ENCODE results near the gene NDUFAF2.

Gene NDUFAF2

DNA sequence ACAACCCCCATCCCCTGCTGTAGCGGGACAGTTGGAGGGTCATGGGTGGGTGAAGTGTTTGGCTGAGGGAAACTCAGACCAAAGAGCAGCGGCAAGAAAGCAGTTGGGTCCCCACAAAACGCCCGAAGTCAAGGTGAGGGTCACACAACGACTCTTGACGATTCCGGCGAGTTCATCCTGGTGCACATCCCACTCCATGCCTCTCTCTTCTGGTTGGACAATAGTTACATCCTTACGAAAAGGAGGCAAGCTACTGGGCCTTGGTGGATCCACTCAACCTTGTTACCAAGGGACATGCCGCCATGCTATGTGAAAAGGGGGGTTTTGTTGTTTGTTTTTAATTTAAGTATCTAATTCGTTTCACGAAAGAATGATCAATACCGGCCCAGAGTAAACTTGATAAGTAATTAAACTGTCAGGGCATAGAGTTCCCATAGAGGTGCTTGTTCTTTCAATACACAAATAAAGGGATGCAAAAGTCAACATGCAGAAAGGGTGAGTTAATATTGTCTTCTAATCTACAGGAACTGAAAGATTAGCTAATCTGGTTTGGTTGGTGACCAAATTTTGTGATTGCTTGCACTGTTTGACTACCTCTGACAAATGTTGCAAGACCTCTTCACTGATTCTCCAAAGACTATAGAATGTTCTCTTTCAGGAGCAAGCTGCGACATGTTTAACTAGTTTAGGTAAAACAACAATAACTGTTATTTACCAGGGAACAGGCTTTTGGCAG is 218.0 kb downstream of the NDUFAF2 start:
- Histone ChIP-seq H3K4me2 (ENCODE audit: insufficient read depth, low read length) (peak overlapping the region; percentile 63), H3K4me1 (ENCODE audit: insufficient read depth, low read length) (peaks cover 20% of the 10 kb centered on the region), H3K9me3 (ENCODE audit: insufficient read depth, low read length, severe bottlenecking) (no peaks in the 10 kb centered on the region), H2AFZ (ENCODE audit: low read depth, low read length) (peak overlapping the region; percentile 94), H3K27me3 (ENCODE audit: insufficient read depth, low read length, poor library complexity) (no peaks in the 10 kb centered on the region), H3K27ac (ENCODE audit: low read length) (peak overlapping the region; percentile 85), H4K20me1 (ENCODE audit: insufficient read depth, low read length) (no peaks in the 10 kb centered on the region), H3K36me3 (ENCODE audit: insufficient read depth, low read length) (peaks cover 10% of the 10 kb centered on the region), H3K4me3 (ENCODE audit: low read depth in 1 of 2, low read length in 2 of 2) (peak overlapping the region; percentile 26 to 80; a peak in 2 of 4 replicates), H3K9ac (ENCODE audit: low read depth, low read length) (peak overlapping the region; percentile 86), H3K79me2 (ENCODE audit: insufficient read depth, low read length) (peaks cover 23% of the 10 kb centered on the region)
- no peak for DNase-seq
- no peak for ATAC-seq (ENCODE audit: insufficient read depth, low read depth)
- TF ChIP-seq, protein P1, sequence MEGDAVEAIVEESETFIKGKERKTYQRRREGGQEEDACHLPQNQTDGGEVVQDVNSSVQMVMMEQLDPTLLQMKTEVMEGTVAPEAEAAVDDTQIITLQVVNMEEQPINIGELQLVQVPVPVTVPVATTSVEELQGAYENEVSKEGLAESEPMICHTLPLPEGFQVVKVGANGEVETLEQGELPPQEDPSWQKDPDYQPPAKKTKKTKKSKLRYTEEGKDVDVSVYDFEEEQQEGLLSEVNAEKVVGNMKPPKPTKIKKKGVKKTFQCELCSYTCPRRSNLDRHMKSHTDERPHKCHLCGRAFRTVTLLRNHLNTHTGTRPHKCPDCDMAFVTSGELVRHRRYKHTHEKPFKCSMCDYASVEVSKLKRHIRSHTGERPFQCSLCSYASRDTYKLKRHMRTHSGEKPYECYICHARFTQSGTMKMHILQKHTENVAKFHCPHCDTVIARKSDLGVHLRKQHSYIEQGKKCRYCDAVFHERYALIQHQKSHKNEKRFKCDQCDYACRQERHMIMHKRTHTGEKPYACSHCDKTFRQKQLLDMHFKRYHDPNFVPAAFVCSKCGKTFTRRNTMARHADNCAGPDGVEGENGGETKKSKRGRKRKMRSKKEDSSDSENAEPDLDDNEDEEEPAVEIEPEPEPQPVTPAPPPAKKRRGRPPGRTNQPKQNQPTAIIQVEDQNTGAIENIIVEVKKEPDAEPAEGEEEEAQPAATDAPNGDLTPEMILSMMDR (IDR thresholded peaks at IDR 0.05; ENCODE audit: borderline replicate concordance, extremely low read depth, low read length, poor library complexity, severe bottlenecking), result no peak
- no peak for TF ChIP-seq EZH2 (IDR thresholded peaks at IDR 0.05; ENCODE audit: borderline replicate concordance, low read depth, low read length, severe bottlenecking)

DNA sequence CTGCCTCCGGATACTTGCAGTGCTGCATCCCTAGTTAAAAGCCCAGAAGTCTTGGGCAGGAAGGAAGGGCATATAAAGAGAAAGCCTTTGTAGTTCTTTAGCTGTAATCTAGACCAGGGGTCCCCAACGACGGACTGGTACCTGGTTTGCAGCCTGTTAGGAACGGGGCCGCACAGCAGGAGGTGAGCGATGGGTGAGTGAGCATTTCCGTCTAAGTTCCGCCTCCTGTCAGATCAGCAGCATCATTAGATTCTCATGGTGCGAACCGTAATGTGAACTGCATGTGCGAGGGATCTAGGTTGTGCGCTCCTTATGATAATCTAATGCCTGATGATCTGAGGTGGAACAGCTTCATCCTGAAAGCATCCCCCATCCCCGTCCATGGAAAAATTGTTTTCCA is 218.9 kb downstream of the NDUFAF2 start:
- DNase-seq, result no peak
- Histone ChIP-seq H2AFZ (ENCODE audit: low read depth, low read length) (no peak overlapping the region), H3K27ac (ENCODE audit: low read length) (no peak overlapping the region), H3K4me2 (ENCODE audit: insufficient read depth, low read length) (no peak overlapping the region), H3K4me1 (ENCODE audit: insufficient read depth, low read length) (peaks cover 20% of the 10 kb centered on the region), H4K20me1 (ENCODE audit: insufficient read depth, low read length) (no peaks in the 10 kb centered on the region), H3K27me3 (ENCODE audit: insufficient read depth, low read length, poor library complexity) (no peaks in the 10 kb centered on the region), H3K79me2 (ENCODE audit: insufficient read depth, low read length) (peaks cover 20% of the 10 kb centered on the region), H3K4me3 (ENCODE audit: low read depth in 1 of 2, low read length in 2 of 2) (no peak overlapping the region), H3K36me3 (ENCODE audit: insufficient read depth, low read length) (peaks cover 10% of the 10 kb centered on the region), H3K9me3 (ENCODE audit: insufficient read depth, low read length, severe bottlenecking) (no peaks in the 10 kb centered on the region), H3K9ac (ENCODE audit: low read depth, low read length) (no peak overlapping the region)
- ATAC-seq (ENCODE audit: insufficient read depth, low read depth), result no peak
- TF ChIP-seq, protein P1 (IDR thresholded peaks at IDR 0.05; ENCODE audit: borderline replicate concordance, extremely low read depth, low read length, poor library complexity, severe bottlenecking), result no peak
- no peak for TF ChIP-seq EZH2 (IDR thresholded peaks at IDR 0.05; ENCODE audit: borderline replicate concordance, low read depth, low read length, severe bottlenecking)

DNA sequence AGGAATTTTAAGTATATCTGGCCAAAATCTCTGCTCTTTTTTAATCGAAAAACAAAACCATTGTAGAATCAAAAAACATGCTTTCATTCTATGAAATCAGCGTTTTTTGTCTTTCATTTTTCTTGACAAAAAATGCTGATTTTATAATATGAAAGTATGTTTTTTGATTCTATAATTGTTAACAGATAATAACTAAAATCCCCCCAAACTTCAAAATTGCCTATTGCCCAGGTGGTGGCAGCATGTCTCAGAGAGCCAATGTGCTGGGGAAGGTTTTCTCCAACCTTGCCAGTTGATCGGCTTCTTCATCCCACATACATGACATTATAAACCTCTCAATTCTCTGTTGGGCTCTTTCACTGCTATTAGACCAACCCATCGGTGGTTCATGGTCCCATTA is 222.4 kb downstream of the NDUFAF2 start:
- no peaks in the 10 kb centered on the region for H3K36me3 ChIP-seq (ENCODE audit: insufficient read depth, low read length)
- ATAC-seq (ENCODE audit: insufficient read depth, low read depth) (no peak), DNase-seq (no peak)
- no peaks in the 10 kb centered on the region; the same call in 1 of the 2 replicates for H3K79me2 ChIP-seq (ENCODE audit: insufficient read depth, low read length)
- H3K4me1 ChIP-seq (ENCODE audit: insufficient read depth, low read length), result peaks cover 8% of the 10 kb centered on the region
- H4K20me1 ChIP-seq (ENCODE audit: insufficient read depth, low read length), result no peaks in the 10 kb centered on the region
- H3K4me2 ChIP-seq (ENCODE audit: insufficient read depth, low read length), result no peak overlapping the region
- no peak overlapping the region for H3K4me3 ChIP-seq (ENCODE audit: low read depth in 1 of 2, low read length in 2 of 2)
- no peaks in the 10 kb centered on the region for H3K9me3 ChIP-seq (ENCODE audit: insufficient read depth, low read length, severe bottlenecking)
- H3K27ac ChIP-seq (ENCODE audit: low read length), result no peak overlapping the region
- TF ChIP-seq, protein P1 (IDR thresholded peaks at IDR 0.05; ENCODE audit: borderline replicate concordance, extremely low read depth, low read length, poor library complexity, severe bottlenecking), result peak; percentile 33
- no peak for TF ChIP-seq EZH2 (IDR thresholded peaks at IDR 0.05; ENCODE audit: borderline replicate concordance, low read depth, low read length, severe bottlenecking)
- H3K9ac ChIP-seq (ENCODE audit: low read depth, low read length), result no peak overlapping the region
- H3K27me3 ChIP-seq (ENCODE audit: insufficient read depth, low read length, poor library complexity), result no peaks in the 10 kb centered on the region
- no peak overlapping the region for H2AFZ ChIP-seq (ENCODE audit: low read depth, low read length)
